Activated naive CD4-positive, alpha-beta T cell treated with anti-CD3 and anti-CD28 coated beads, Interleukin-2, amount 50 U/mL, for 72 hours (primary cell): ENCODE measurements around the gene GFM2. TPM values are rescaled to one million over a fixed set of nuclear protein-coding genes. Genes with fewer than 3 reads are reported as not detected.

Source experiments
- ATAC-seq, 2 donors: fragments of 150-1000 bp; cut with Tn5 transposase; 2 replicates each; pipeline ENCODE4 v1.10.0; 2021; ENCODE audit warnings: mild to moderate bottlenecking in 2 of 2, moderate library complexity in 2 of 2
- DNase-seq, 2 donors: peaks; one replicate each; pipeline ENCODE4 v3.0.0; 2021 to 2022; ENCODE audit warnings: low spot score in 2 of 2
- H3K27ac Mint-ChIP-seq, 2 donors: one replicate each; pipeline ENCODE4 v1.8.0; 2022; ENCODE audit warnings: mild to moderate bottlenecking in 2 of 2, mixed read lengths in 2 of 2
- H3K36me3 Mint-ChIP-seq, 2 donors: one replicate each; pipeline ENCODE4 v1.8.0; 2022; ENCODE audit warnings: mixed read lengths in 2 of 2
- H3K9me3 Mint-ChIP-seq, 2 donors: one replicate each; pipeline ENCODE4 v1.8.0; 2022; ENCODE audit warnings: mixed read lengths in 2 of 2
- total RNA-seq, 2 donors: library from RNA; stranded (reverse); gene quantifications; one replicate each; pipeline ENCODE4 v1.2.3, GENCODE V29; 2022

GFM2 gene
- total RNA-seq, 2 donors from 2014 or later: 31.4 to 46.7 TPM

GRCh38 chr5:74672215-74672877 is 94.6 kb downstream of the GFM2 start:
- Mint-ChIP-seq H3K36me3 (no peaks in the 10 kb centered on the region), H3K27ac (no peak overlapping the region), H3K9me3 (no peaks in the 10 kb centered on the region)
- ATAC-seq: no peak
- DNase-seq: no peak

Other genes with a start within 250 kb of the GFM2 start
- gene ENC1, start 126.4 kb downstream of the GFM2 start, total RNA-seq: under 1 TPM; 0.75 to 0.99 TPM
- gene HEXB, start 81.9 kb downstream of the GFM2 start, total RNA-seq: 10 to 100 TPM; 47.1 to 71.3 TPM
- gene NSA2, start 132 bp upstream of the GFM2 start, total RNA-seq: 10 to 100 TPM; 80.7 to 82.7 TPM
- gene FAM169A, start 99.3 kb upstream of the GFM2 start, total RNA-seq: 1 to 10 TPM; 6.1 to 7.8 TPM